Mucosa of gallbladder (tissue), 1 donor: ENCODE data around the gene TXLNB. TPM values are rescaled to one million over a fixed set of nuclear protein-coding genes. Genes with fewer than 3 reads are reported as not detected.
A peak's percentile ranks its signal among the peaks of the same experiment; 100 is the strongest.
"Not testable (repeated sequence)": the region's sequence is repeated elsewhere in the genome, so short reads cannot be mapped to it uniquely, and the experiment has no call there.

Source experiments
- DNase-seq: peaks from one replicate; pipeline ENCODE4 v3.0.0-alpha.2; 2020; ENCODE audit warnings: low spot score
- total RNA-seq: library from RNA; stranded (reverse); gene quantifications from one replicate; pipeline ENCODE4 v1.2.1, GENCODE V29; 2021
- donor health status: DM: no; HTN: no; CAD: no.

The TXLNB gene
- total RNA-seq, 1 donor from 2014 or later, result 0.75 TPM

DNA sequence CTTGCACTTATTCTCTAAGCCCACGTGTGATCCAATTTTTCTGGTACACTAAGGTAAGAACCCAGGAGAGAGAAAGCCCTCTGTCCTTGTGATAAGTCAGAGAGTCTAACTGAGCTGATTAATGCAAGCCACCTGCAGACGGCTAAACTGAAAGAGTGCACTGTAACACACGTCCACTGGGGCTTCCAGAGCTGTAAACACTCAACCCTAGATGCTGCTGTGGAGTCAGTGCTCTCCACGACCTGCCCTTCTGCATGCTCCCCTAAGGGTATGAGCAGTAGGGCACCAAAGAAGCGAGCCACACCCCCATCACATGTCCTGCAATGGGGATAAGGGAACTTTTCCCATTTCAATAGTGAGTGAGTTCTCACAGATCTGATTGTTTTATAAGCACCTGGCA is 55.7 kb downstream of the TXLNB start:
- DNase-seq, result no peak

DNA sequence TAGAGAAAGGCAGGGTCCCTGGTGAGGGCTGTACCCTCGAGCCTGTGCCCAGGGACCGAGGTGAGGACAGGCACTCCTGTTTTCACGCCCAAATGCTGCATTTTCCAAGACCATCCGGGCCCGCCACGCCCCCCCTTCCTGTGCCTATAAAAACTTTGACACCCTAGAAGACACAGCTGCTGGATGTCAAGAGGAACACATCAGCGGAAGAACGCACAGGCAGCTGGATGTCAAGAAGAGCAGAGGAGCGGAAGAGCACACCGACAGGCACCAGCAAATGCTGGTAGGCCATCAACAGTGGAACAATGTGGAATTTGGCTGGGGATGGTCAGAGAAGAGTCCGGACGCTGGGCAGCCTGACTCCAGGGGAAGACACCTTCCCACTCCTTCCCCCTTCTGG is 56.1 kb downstream of the TXLNB start:
- DNase-seq, result no peak

DNA sequence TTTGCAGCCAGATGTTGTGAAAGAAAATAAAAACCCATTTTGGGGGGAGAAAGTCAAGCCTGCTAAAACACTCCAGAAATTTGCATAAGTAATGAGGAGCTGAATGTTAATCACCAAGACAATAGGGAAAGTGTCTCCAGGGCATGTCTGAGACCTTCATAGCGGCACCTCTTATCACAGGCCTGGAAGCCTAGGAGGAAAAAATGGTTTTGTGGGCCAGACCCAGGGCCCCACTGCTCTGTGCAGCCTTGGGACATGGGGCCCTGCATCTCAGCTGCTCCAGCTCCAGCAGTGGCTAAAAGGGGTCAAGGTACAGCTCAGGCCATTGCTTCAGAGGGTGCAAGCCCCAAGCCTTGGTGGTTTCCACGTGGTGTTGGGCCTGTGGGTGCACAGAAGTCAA is 57.6 kb downstream of the TXLNB start:
- DNase-seq, result not testable (repeated sequence)

DNA sequence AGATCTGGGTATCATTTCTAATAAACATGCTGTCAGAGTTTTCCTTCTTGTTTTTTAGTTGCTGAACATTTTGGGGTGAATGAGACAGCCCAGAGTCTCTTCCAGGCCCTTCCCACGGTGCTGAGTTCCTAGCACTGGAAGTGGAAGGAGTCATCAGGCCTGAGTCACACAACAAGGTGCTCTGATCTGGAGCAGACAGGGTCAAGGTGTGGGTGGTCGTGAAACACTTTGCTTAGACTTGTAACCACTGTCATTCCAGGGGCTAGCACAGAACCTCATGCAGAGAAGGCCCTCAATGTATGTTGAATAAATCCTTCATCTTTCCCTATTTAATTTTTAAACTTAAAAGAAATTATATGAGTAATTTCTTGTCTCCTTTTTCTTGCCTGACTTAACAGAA is 60.6 kb downstream of the TXLNB start:
- no peak for DNase-seq

DNA sequence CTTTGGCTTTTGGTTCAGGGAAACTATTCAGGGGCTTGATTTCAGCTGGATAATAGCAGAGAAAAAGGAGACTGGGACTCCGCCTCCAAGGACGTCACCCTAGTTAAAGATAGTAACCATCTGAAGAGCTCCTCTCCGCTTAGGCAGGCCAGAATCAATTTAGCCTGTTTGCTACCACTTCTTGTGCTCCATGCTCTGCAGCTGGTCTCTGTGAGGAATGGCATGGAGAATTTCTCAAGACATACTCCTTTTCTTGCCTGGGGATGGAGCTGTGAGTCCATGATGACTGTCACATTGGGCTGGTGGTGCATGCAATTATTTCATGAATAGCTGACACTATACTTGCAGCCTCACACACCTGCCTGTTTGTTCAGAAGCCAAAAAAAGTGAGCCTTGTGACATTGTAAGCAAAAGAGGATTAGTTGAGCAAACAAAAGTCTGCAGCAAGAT is 61.4 kb downstream of the TXLNB start:
- no peak for DNase-seq

DNA sequence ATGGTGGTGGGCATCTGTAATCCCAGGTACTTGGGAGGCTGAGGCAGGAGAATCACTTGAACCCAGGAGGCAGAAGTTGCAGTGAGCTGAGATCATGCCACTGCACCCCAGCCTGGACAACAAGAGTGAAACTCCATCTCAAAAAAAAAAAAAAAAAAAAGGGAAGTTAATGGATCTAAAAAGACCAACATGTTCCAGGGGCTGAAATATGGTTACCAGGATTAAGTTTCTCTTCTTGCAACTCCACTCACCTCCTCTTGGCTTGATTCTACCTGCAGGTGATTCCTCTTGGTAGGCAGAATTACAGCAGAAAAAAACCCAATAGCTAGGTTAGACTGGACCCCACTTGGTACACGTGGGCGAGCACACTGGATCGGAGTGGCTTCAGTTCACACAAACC is 63.4 kb downstream of the TXLNB start:
- not testable (repeated sequence) for DNase-seq

DNA sequence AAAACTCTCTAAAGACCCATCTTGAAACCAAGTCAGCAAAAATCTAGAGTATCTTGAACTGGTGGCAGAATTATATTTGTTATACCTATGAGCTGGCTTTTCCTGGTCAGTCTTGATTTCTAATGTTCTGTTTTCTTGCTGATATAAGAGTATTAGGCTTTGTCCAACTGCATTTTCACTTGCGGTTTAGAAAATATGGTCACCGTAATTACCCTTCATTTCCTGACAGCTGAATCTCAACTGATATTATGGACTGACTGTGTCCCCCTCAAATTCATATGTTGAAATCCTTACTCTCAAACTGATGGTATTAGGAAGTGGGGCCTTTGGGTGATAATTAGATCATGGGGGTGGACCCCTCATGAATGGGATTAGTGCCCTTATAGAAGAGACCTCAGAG is 72.1 kb downstream of the TXLNB start:
- no peak for DNase-seq

DNA sequence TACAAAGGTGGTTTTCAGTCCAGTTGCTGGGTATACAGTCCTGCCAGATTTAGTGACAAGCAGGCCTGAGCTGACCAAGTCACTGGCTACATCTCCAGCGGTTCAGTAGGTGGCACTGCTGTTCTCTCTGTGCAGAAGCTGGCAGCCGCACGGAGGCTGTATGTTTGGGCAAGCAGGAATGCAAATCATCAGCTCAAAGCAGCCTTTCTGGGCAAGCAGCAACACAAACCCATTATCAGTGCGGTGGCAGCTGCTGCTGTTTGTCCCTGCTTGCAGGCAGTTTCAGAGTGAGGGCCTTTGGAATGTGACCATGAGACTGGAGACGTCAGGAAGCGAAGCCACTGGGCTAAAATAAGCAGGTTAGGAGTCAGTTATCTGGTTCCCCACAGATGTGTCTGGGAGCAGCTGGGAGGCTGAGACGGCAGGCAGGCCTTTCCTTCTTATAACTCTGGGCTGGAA is 72.5 kb downstream of the TXLNB start:
- DNase-seq, result peak; percentile 86

DNA sequence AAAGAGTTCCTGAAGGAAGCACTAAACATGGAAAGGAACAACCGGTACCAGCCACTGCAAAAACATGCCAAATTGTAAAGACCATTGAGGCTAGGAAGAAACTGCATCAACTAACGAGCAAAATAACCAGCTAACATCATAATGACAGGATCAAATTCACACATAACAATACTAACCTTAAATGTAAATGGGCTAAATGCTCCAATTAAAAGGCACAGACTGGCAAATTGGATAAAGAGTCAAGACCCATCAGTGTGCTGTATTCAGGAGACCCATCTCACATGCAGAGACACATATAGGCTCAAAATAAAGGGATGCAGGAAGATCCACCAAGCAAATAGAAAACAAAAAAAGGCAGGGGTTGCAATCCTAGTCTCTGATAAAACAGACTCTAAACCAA is 79.3 kb downstream of the TXLNB start:
- DNase-seq, result not testable (repeated sequence)

DNA sequence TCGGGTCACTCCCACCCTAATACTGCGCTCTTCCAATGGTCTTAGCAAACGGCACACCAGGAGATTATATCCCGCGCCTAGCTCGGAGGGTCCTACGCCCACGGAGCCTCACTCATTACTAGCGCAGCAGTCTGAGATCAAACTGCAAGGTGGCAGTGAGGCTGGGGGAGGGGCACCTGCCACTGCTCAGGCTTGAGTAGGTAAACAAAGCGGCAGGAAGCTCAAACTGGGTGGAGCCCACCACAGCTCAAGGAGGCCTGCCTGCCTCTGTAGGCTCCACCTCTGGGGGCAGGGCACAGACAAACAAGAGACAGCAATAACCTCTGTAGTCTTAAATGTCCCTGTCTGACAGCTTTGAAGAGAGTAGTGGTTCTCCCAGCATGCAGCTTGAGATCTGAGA is 81.0 kb downstream of the TXLNB start:
- not testable (repeated sequence) for DNase-seq

DNA sequence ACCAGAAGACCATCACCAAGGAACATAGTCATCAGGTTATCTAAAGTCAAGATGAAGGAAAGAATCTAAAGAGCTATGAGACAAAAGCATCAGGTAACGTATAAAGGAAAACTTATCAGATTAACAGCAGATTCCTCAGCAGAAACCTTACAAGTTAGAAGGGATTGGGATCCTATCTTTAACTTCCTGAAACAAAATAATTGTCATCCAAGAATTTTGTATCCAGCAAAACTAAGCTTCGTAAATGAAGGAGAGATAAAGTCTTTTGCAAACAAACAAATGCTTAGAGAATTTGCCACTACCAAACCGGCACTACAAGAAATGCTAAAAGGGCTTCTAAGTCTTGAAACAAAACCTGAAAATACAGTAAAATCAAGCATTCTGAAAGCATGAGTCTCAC is 86.0 kb downstream of the TXLNB start:
- no peak for DNase-seq

DNA sequence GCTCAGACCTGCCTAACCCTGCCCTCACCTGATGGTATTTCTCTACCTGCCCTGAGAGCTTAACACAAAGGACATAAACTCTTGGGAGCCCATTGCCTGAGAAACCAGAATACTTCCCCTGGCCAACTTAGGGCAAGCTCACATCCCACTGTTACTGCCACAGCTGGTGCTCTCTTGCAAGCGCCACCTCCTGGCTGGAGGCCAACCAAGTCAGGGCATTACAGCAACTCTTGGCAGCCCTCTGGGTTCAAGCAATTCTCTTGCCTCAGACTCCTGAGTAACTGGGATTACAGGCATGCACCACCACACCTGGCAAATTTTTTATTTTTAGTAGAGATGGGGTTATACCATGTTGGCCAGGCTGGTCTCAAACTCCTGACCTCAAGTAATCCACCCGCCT is 86.8 kb downstream of the TXLNB start:
- DNase-seq, result no peak

DNA sequence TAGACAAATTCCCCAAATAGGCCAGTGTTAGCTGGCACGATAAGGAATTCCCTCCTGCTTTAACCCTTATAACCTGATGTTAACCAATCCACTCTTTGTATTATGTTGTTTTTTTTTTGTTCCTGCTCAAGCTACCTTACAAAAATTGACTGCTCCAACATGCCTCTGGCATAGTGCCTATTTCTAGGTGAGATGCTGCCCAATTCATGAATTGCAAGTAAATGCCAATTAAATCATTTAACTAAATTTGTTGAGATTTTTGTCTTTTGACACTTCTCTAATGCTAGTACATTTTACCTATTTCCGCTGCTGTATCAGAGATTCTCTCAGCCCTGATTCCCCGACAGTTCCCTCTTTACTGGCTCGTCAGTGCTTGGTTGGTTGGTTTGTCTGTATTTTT is 90.4 kb downstream of the TXLNB start:
- no peak for DNase-seq

DNA sequence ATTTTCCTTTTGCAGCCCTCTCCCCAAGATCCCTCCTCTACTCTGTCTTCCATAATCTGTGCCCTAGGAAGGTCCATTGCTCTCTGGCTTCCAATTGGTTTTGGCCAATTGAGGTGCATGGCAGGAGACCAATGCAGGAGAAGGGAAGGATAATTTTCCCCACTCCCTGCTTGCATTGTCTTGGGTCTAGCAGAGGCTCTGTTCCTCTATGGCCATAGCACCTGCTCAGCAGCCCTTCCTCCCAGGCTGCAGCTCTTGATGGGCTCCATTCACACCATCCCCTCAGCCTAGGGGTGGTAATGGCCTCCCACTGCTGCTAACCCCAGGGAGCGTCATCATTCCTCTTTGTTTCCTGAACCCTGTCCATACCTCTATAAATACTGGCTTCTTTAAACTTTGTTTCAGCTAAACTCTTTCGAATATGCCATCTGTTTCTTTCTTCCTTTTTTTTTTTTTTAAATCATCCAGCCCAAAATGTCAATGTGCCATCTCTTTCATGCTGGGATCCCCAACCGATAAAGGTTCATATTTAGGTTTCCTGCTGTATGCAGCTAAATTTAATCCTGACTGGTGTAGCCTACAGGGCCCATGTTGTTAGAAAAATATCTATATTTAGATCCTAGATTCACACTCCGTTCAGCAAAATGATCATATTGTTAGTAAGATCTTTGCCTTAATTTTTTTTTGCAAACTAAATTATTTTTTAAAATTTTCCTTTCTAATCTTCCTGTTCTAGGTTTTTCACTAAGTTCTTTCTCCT is 93.1 kb downstream of the TXLNB start:
- DNase-seq, result no peak

DNA sequence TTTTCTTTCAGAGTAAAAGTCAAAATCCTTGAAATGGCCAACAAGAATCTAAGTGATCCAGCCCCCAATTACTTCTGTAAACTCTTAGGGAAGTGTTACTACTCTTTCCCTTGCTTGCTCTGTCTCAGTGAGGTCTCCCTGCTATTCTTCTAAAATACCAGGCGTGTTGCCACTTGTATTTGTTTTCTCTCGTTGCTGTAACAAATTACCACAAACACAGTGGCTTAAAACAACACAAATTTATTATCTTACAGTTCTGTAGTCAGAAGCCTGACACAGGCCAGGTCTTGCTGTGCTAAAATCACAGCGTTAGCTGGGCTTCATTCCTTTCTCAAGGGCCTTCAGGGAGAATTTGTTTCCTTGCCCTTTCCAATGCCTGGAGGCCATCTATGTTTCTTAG is 97.1 kb downstream of the TXLNB start:
- DNase-seq, result no peak

Other genes with a start within 250 kb of the TXLNB start
- gene HECA, start 156.9 kb downstream of the TXLNB start, total RNA-seq, result 31.8 TPM
- 176 TPM for gene CITED2, start 82.7 kb upstream of the TXLNB start, total RNA-seq